ENCODE measurements around the gene AKIRIN2. TPM values are rescaled to one million over a fixed set of nuclear protein-coding genes. Genes with fewer than 3 reads are reported as not detected.

Gene AKIRIN2
- polyA plus RNA-seq, 1 donor (not counting 4 experiments of a cell fraction or from before 2014, with no cell fraction given), result 24.6 TPM

- H4K20me1 ChIP-seq (ENCODE audit: control insufficient read depth, extremely low read depth, insufficient read depth, low read length), result no peaks in the 10 kb centered on the region
- no peaks in the 10 kb centered on the region for H3K79me2 ChIP-seq (ENCODE audit: control insufficient read depth, insufficient read depth, low read length)
- H3K4me3 ChIP-seq (ENCODE audit: control insufficient read depth in 2 of 3, extremely low read depth in 1 of 3, insufficient read depth in 2 of 3, low read depth in 1 of 3, low read length in 3 of 3), result no peak overlapping the region
- H3K36me3 ChIP-seq (ENCODE audit: control insufficient read depth in 2 of 2, extremely low read depth in 1 of 2, insufficient read depth in 2 of 2, low read length in 2 of 2), result peaks cover 3 to 4% of the 10 kb centered on the region in 2 experiments
- dilution Hi-C loops (cut with MboI; ENCODE audit: extremely low pct_ligation_motif_present, low sequenced_read_pairs), result no loop called here
- H3K9me3 ChIP-seq (ENCODE audit: control insufficient read depth, low read depth, low read length), result no peaks in the 10 kb centered on the region
- DNase-seq (ENCODE audit: low read depth, low spot score) (no peak), FAIRE-seq (no peak)
- no peak overlapping the region for H2AFZ ChIP-seq (ENCODE audit: control insufficient read depth, low read length)
- no peak overlapping the region for H3K27ac ChIP-seq (ENCODE audit: control insufficient read depth, insufficient read depth, low read length)
- H3K9ac ChIP-seq (ENCODE audit: control insufficient read depth, extremely low read depth, insufficient read depth, low read length), result no peak overlapping the region
- H3K9me1 ChIP-seq (ENCODE audit: control insufficient read depth, extremely low read depth, insufficient read depth, low read length), result no peaks in the 10 kb centered on the region
- no peaks in the 10 kb centered on the region for H3K4me1 ChIP-seq (ENCODE audit: control insufficient read depth, extremely low read depth, insufficient read depth, low read length)
- H3K27me3 ChIP-seq (ENCODE audit: control insufficient read depth, extremely low read depth, insufficient read depth, low read length), result no peaks in the 10 kb centered on the region
- no peak overlapping the region for H3K4me2 ChIP-seq (ENCODE audit: control insufficient read depth, extremely low read depth, insufficient read depth, low read depth, low read length)
- no peak for TF ChIP-seq EZH2 (IDR thresholded peaks at IDR 0.05; ENCODE audit: low read length)
- no peak for TF ChIP-seq CTCF (optimal IDR thresholded peaks at IDR 0.05 in 1 of 3, IDR thresholded peaks at IDR 0.05 in 1 of 3, conservative IDR thresholded peaks at IDR 0.05 in 1 of 3; ENCODE audit: extremely low read depth in 1 of 3, insufficient read depth in 2 of 3, low read length in 3 of 3)
Measured at GRCh38 chr6:87641065-87641692, 60.9 kb downstream of the AKIRIN2 start.

GRCh38 chr6:87639373-87639772 is 62.7 kb downstream of the AKIRIN2 start:
- H3K36me3 ChIP-seq (ENCODE audit: control insufficient read depth in 2 of 2, extremely low read depth in 1 of 2, insufficient read depth in 2 of 2, low read length in 2 of 2), result peaks cover 3 to 4% of the 10 kb centered on the region in 2 experiments
- DNase-seq (ENCODE audit: low read depth, low spot score) (no peak), FAIRE-seq (no peak)
- no peak overlapping the region for H3K9ac ChIP-seq (ENCODE audit: control insufficient read depth, extremely low read depth, insufficient read depth, low read length)
- H3K4me2 ChIP-seq (ENCODE audit: control insufficient read depth, extremely low read depth, insufficient read depth, low read depth, low read length), result no peak overlapping the region
- no peaks in the 10 kb centered on the region for H3K27me3 ChIP-seq (ENCODE audit: control insufficient read depth, extremely low read depth, insufficient read depth, low read length)
- H3K9me1 ChIP-seq (ENCODE audit: control insufficient read depth, extremely low read depth, insufficient read depth, low read length), result no peaks in the 10 kb centered on the region
- no peak overlapping the region for H3K27ac ChIP-seq (ENCODE audit: control insufficient read depth, insufficient read depth, low read length)
- dilution Hi-C loops (cut with MboI; ENCODE audit: extremely low pct_ligation_motif_present, low sequenced_read_pairs), result no loop called here
- H3K9me3 ChIP-seq (ENCODE audit: control insufficient read depth, low read depth, low read length), result no peaks in the 10 kb centered on the region
- H2AFZ ChIP-seq (ENCODE audit: control insufficient read depth, low read length), result no peak overlapping the region
- no peaks in the 10 kb centered on the region for H3K4me1 ChIP-seq (ENCODE audit: control insufficient read depth, extremely low read depth, insufficient read depth, low read length)
- H4K20me1 ChIP-seq (ENCODE audit: control insufficient read depth, extremely low read depth, insufficient read depth, low read length), result no peaks in the 10 kb centered on the region
- H3K79me2 ChIP-seq (ENCODE audit: control insufficient read depth, insufficient read depth, low read length), result no peaks in the 10 kb centered on the region
- no peak overlapping the region for H3K4me3 ChIP-seq (ENCODE audit: control insufficient read depth in 2 of 3, extremely low read depth in 1 of 3, insufficient read depth in 2 of 3, low read depth in 1 of 3, low read length in 3 of 3)
- TF ChIP-seq CTCF (optimal IDR thresholded peaks at IDR 0.05 in 1 of 3, IDR thresholded peaks at IDR 0.05 in 1 of 3, conservative IDR thresholded peaks at IDR 0.05 in 1 of 3; ENCODE audit: extremely low read depth in 1 of 3, insufficient read depth in 2 of 3, low read length in 3 of 3), result no peak
- TF ChIP-seq EZH2 (IDR thresholded peaks at IDR 0.05; ENCODE audit: low read length), result no peak

Measured in keratinocyte (primary cell).